ENCODE data around the gene SP3. TPM values are rescaled to one million over a fixed set of nuclear protein-coding genes. Genes with fewer than 3 reads are reported as not detected.

SP3 gene
- total RNA-seq, 1 donor from 2014 or later = 79.9 TPM

DNA sequence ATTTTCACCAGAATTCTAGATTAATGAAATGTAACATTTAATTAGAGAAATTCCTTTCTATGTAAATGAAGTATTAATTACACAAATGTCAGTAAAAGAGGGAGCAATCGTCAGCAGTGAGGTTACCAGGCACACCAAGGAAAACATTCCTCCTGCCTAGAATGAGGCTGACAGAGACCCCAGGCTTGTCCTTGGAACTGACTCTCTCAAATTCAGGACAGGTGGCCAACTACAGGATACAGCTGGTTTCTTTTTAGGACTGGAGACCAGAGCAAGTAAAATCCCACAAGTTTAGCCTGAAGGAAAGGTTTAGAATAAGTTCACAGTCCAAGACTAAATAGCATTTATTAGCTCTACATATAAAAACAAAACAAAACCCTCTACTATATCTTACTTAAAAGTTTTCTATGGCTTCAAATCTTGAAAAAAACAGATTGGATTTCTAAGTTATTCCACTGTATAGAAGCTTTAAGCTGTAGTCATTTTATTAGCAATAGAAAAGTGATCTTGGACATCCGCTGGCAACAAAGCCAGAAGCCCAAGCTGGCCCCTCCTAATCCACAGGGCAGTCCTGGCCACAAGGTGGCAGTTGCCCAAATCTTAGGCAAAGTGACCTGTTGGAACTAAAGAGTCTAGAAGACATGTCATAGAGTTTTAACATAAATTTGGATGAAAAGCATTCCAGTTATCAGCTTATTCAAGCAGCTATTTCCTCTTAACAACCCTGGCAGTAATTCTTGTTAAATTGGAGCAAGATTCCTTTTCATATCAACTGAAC is 81.0 kb downstream of the SP3 start:
- peak; percentile 42 for TF ChIP-seq CTCF (IDR thresholded peaks at IDR 0.05; ENCODE audit: partially characterized antibody, unreplicated experiment)
- H3K4me1 Mint-ChIP-seq (ENCODE audit: low read depth, unreplicated experiment) = peaks cover 6% of the 10 kb centered on the region

DNA sequence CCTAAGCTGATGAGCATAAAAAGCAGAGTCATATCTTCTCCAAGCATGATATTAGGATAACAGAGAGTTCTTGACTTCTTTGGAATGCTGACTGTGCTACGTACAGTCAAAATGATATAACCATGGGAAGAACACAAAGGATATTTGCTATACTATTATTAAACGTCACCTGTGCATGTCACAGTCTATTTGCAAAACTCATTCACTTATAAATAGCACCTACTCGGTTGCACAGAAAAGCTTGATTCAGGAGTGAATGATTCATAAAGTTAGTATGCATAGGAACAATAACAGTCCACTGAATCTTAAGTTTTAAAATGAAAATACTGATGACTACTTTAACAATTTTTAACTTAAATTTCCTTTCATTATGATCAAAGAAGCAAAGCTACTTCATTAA is 83.3 kb downstream of the SP3 start:
- H3K27ac Mint-ChIP-seq (ENCODE audit: unreplicated experiment) = no peak overlapping the region
- H3K4me1 Mint-ChIP-seq (ENCODE audit: low read depth, unreplicated experiment) = peaks cover 6% of the 10 kb centered on the region
- peaks cover 3% of the 10 kb centered on the region for H3K27me3 Mint-ChIP-seq (ENCODE audit: unreplicated experiment)
- no peak overlapping the region for H3K4me3 Mint-ChIP-seq (ENCODE audit: unreplicated experiment)
- no peaks in the 10 kb centered on the region for H3K36me3 Mint-ChIP-seq (ENCODE audit: unreplicated experiment)
- TF ChIP-seq CTCF (IDR thresholded peaks at IDR 0.05; ENCODE audit: partially characterized antibody, unreplicated experiment) = no peak
- DNase-seq = no peak
- H3K9me3 Mint-ChIP-seq (ENCODE audit: unreplicated experiment) = no peaks in the 10 kb centered on the region

More for the DNA sequence above, 81.0 kb downstream of the SP3 start:
- Mint-ChIP-seq H3K9me3 (ENCODE audit: unreplicated experiment) (peaks cover 7% of the 10 kb centered on the region), H3K36me3 (ENCODE audit: unreplicated experiment) (peaks cover 15% of the 10 kb centered on the region), H3K4me3 (ENCODE audit: unreplicated experiment) (no peak overlapping the region), H3K27ac (ENCODE audit: unreplicated experiment) (no peak overlapping the region), H3K27me3 (ENCODE audit: unreplicated experiment) (peaks cover 1% of the 10 kb centered on the region)
- peak; percentile 59 for DNase-seq

GRCh38 chr2:173881461-173881860 is 83.7 kb downstream of the SP3 start:
- Mint-ChIP-seq H3K9me3 (ENCODE audit: unreplicated experiment) (no peaks in the 10 kb centered on the region), H3K4me3 (ENCODE audit: unreplicated experiment) (no peak overlapping the region), H3K27ac (ENCODE audit: unreplicated experiment) (no peak overlapping the region), H3K36me3 (ENCODE audit: unreplicated experiment) (no peaks in the 10 kb centered on the region), H3K27me3 (ENCODE audit: unreplicated experiment) (peaks cover 3% of the 10 kb centered on the region), H3K4me1 (ENCODE audit: low read depth, unreplicated experiment) (peaks cover 6% of the 10 kb centered on the region)
- no peak for DNase-seq
- no peak for TF ChIP-seq CTCF (IDR thresholded peaks at IDR 0.05; ENCODE audit: partially characterized antibody, unreplicated experiment)

GRCh38 chr2:173880561-173880960 is 84.6 kb downstream of the SP3 start:
- Mint-ChIP-seq H3K9me3 (ENCODE audit: unreplicated experiment) (no peaks in the 10 kb centered on the region), H3K4me1 (ENCODE audit: low read depth, unreplicated experiment) (peaks cover 6% of the 10 kb centered on the region), H3K36me3 (ENCODE audit: unreplicated experiment) (no peaks in the 10 kb centered on the region), H3K27me3 (ENCODE audit: unreplicated experiment) (peaks cover 3% of the 10 kb centered on the region), H3K4me3 (ENCODE audit: unreplicated experiment) (no peak overlapping the region), H3K27ac (ENCODE audit: unreplicated experiment) (no peak overlapping the region)
- TF ChIP-seq CTCF (IDR thresholded peaks at IDR 0.05; ENCODE audit: partially characterized antibody, unreplicated experiment) = no peak
- no peak for DNase-seq

- Mint-ChIP-seq H3K36me3 (ENCODE audit: unreplicated experiment) (no peaks in the 10 kb centered on the region), H3K27me3 (ENCODE audit: unreplicated experiment) (peaks cover 3% of the 10 kb centered on the region), H3K9me3 (ENCODE audit: unreplicated experiment) (no peaks in the 10 kb centered on the region), H3K27ac (ENCODE audit: unreplicated experiment) (no peak overlapping the region), H3K4me1 (ENCODE audit: low read depth, unreplicated experiment) (peaks cover 3% of the 10 kb centered on the region), H3K4me3 (ENCODE audit: unreplicated experiment) (no peak overlapping the region)
- no peak for TF ChIP-seq CTCF (IDR thresholded peaks at IDR 0.05; ENCODE audit: partially characterized antibody, unreplicated experiment)
- no peak for DNase-seq
These were observed 88.2 kb downstream of the SP3 start for GRCh38 chr2:173876833-173877413.
